Lower leg skin (tissue), 3 donors: ENCODE measurements around the gene MYH9.

ENCODE experiments used
- CTCF ChIP-seq, 3 donors: fragments of 450-650 bp; IDR thresholded peaks; one replicate each; pipeline ENCODE4 v1.5.1; 2016; ENCODE audit warnings: antibody characterized with exemption in 3 of 3, mild to moderate bottlenecking in 3 of 3, moderate library complexity in 2 of 3
- POLR2A ChIP-seq, 2 donors: fragments of 450-650 bp; IDR thresholded peaks; one replicate each; pipeline ENCODE4 v1.6.1; 2016 to 2017; ENCODE audit warnings: antibody characterized with exemption in 2 of 2, mild to moderate bottlenecking in 1 of 2, moderate library complexity in 1 of 2

- no peak for TF ChIP-seq CTCF (IDR thresholded peaks at IDR 0.05)
- TF ChIP-seq POLR2A (IDR thresholded peaks at IDR 0.05) = no peak
Observed at GRCh38 chr22:36234213-36234612, 153.6 kb downstream of the MYH9 start.
